PFSK-1 (cell line): ENCODE results near the gene GNMT.

Experiments
- FOXP2 ChIP-seq: optimal IDR thresholded peaks from 2 replicates; pipeline ENCODE3; 2011; ENCODE audit warnings: borderline replicate concordance, control low read depth, inconsistent platforms; ENCODE audit not compliant: insufficient read depth; ENCODE audit errors: extremely low read length, extremely low read depth
- POLR2AphosphoS5 ChIP-seq: IDR thresholded peaks from 2 replicates; pipeline ENCODE4 v1.6.1; 2012; ENCODE audit warnings: low read depth, mild to moderate bottlenecking, control low read depth, low read length, moderate library complexity
- TAF1 ChIP-seq: IDR thresholded peaks from 2 replicates; pipeline ENCODE4 v1.6.1; 2012; ENCODE audit warnings: low read length, control low read depth, borderline replicate concordance; ENCODE audit not compliant: insufficient read depth
- TF ChIP-seq, protein P1 (sequence below), 2 experiments: IDR thresholded peaks; 2 replicates each; pipeline versions ENCODE4 v1.6.1 to v1.8.0; 2011 to 2012; ENCODE audit warnings: low read depth in 2 of 2, low read length in 2 of 2, control low read depth in 1 of 2, inconsistent platforms in 1 of 2, mild to moderate bottlenecking in 1 of 2, moderate library complexity in 1 of 2; ENCODE audit not compliant: insufficient read depth in 1 of 2

DNA sequence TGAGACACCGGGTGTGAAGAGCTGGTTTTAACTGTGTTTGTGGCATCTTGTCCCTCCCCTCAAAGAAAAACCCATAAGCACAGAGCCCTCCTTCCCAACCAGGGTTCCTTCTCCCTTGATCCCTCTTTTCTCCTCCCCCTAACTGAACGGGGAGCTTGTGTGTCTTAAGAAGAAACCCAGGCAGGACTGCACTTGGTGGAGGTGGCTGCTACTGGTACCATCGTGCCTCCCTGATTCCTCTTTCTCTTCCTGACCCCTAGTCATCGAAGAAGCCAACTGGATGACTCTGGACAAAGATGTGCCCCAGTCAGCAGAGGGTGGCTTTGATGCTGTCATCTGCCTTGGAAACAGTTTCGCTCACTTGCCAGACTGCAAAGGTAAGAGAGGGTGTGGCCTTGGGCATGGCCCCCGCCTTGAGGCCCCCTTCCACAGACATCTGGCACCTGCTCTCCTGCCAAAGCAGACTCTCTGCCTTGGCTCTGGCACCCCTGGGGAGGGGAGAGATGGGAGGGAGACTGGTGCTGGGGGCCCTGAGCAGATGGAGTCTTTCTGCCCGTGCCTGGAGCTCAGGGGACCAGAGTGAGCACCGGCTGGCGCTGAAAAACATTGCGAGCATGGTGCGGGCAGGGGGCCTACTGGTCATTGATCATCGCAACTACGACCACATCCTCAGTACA lies 2.1 kb downstream of the GNMT start:
- TF ChIP-seq, protein P1, sequence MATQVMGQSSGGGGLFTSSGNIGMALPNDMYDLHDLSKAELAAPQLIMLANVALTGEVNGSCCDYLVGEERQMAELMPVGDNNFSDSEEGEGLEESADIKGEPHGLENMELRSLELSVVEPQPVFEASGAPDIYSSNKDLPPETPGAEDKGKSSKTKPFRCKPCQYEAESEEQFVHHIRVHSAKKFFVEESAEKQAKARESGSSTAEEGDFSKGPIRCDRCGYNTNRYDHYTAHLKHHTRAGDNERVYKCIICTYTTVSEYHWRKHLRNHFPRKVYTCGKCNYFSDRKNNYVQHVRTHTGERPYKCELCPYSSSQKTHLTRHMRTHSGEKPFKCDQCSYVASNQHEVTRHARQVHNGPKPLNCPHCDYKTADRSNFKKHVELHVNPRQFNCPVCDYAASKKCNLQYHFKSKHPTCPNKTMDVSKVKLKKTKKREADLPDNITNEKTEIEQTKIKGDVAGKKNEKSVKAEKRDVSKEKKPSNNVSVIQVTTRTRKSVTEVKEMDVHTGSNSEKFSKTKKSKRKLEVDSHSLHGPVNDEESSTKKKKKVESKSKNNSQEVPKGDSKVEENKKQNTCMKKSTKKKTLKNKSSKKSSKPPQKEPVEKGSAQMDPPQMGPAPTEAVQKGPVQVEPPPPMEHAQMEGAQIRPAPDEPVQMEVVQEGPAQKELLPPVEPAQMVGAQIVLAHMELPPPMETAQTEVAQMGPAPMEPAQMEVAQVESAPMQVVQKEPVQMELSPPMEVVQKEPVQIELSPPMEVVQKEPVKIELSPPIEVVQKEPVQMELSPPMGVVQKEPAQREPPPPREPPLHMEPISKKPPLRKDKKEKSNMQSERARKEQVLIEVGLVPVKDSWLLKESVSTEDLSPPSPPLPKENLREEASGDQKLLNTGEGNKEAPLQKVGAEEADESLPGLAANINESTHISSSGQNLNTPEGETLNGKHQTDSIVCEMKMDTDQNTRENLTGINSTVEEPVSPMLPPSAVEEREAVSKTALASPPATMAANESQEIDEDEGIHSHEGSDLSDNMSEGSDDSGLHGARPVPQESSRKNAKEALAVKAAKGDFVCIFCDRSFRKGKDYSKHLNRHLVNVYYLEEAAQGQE (IDR thresholded peaks at IDR 0.05; ENCODE audit: insufficient read depth in 1 of 2, low read depth in 2 of 2, low read length in 2 of 2), result no peak
- TF ChIP-seq FOXP2, result no peak
- no peak for TF ChIP-seq POLR2AphosphoS5
- no peak for TF ChIP-seq TAF1
